Measurements from ENCODE around the gene TCEA3.
A peak's percentile ranks its signal among the peaks of the same experiment; 100 is the strongest.
"Not testable (repeated sequence)": the region's sequence is repeated elsewhere in the genome, so short reads cannot be mapped to it uniquely, and the experiment has no call there.

Gene TCEA3

DNA sequence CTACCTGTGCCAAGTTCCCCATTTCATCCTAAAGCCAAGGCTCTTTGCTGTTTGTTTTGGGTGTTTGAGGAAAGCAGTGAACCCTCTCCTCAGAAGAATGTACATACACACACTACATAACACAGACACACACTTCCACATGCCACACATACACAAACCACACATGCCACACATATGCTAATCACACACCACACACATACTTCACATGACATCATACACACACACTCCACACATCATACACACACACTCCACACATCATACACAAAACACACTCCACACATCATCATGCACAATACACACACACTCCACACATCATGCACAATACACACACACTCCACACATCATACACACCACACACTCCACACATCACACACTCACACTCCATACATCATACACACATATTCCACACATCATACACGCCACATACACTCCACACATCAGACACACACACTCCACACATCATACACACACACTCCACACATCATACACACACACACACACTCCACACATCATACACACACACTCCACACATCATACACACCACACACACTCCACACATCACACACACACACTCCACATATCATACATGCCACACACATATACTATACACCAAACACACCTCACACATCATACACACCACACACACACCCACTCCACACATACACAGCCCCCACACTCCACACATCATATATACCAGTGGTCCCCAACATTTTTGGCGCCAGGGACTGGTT, 32.3 kb downstream of the TCEA3 start:
- no peak for DNase-seq (ENCODE audit: low read depth)

DNA sequence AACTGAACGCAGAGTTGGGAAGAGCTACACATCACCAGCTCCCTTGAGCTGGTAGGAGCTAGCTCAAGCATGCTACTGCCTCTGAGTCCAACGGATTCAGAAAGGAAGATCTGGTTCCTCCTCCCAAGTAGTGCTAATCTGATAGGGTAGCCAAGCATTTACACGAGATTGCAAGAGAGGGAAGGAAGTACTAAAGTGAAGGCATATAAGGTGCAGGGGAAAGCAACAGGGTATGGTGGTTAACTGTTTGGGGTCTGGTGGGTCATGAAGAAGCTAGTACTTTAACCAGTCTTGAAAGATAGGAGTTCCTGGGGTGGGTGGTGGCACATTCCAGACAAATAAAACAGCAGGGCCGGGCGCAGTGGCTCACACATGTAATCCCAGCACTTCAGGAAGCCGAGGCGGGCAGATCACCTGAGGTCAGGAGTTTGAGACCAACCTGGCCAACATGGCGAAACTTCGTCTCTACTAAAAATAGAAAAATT, 34.7 kb downstream of the TCEA3 start:
- no peak for DNase-seq (ENCODE audit: low read depth)

DNA sequence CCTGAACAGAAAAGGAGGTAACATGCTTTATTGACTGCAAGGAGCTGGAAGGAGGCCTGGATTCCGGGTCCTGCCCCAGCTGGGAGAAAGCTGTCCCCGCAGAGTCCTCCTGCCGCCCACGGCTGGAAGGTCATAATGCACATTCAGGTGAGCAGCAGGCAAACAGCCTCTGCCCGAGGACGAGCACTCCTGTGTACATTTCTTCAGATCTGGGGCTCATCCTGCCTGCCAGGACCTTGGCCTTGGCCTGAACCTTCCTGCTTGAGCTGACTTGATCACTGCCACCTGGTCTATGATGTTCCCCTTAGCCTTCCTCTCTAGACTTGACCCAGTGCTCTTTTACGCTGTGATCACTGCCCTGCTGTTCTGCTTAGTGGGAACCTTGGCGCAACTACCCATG, 37.1 kb downstream of the TCEA3 start:
- no peak for DNase-seq (ENCODE audit: low read depth)

DNA sequence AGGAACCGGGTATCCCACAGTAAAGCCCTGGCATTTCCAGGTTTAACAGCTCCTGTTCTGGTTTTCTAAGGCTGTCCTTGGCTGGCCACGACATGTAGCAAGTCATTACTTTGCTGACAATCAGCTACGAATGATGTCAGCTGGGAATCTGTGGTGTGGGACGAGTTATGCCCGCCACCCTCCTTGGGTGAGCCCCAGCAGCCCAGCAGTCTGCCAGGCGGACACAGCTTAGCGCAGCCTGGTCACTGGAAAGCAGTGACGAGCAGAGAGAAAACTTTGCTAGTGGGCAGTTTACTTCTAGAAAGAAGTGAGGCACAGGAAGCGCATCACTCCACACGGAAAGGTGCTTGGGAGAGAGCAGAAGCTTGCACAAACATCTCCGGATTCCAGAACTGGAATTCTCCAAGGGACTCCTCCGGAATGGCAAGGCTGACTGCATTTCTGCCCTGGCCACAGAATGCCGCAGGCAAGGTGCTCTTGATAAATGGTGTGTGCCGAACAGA, 39.4 kb downstream of the TCEA3 start:
- no peak for DNase-seq (ENCODE audit: low read depth)

DNA sequence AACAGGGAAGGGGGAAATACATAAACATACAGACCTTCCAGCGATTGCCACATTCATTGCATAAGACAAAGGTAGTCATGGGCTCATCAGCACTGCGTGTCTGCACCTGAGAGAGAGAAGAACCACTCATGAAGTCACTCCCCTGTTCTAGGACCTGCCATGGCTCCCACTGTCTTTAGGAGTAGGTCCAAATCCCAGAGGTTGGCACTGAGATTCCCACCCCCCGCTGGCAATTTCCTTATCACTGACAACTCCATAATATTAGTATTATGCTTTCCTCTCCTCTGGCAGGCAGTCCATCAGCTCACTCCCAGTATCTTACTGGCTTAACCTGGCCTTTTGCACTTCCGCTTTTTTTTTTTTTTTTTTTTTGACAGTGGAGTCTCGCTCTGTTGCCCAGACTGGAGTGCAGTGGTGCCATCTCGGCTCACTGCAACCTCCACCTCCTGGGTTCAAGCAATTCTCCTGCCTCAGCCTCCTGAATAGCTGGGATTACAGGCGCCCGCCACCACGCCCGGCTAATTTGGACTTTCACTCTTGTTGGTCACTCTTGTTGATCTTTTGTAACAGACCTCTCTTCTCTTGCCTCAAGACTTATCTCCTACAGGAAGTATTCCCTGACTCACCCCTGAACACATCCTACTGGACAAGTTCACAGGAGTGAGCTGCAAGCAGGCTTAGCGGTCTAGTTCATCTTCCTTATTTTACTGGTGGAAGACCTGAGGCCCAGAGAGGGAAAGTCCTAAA, 40.1 kb downstream of the TCEA3 start:
- no peak for DNase-seq (ENCODE audit: low read depth)

DNA sequence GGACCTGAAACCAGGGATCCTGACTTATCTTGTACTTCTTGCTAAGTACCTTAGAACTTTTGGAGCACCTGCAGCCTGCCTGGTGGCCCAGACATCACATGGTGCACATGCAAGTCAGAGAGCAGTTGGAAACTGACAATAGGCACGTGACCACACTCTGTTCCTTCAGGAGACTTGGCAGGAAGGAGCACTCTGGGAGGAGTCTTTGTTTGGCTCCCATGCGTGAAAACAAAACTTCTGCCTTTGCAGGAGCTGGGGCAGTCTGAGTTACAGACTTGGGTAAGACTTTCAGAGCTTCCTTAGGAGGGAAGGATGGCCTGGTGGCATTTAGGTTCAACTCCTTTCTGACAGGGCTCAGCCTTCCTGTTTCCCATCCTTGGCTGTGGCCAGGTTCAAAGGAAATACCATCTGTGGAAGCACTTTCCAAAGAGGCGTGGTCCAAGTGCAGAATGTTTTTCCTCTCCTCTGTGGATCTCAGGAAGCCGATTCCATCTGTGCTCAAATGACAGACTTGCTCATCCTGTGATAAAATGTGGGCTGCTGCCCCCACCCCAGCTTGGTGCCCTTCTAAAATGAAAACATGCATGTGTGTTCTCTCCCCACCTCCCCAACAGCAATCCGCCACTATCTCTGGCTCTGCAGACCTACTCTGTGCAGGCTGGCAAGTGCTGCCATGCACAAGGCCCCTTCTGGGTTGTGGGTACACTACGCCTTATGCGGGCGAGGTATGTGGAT, 40.8 kb downstream of the TCEA3 start:
- no peak for DNase-seq (ENCODE audit: low read depth)

DNA sequence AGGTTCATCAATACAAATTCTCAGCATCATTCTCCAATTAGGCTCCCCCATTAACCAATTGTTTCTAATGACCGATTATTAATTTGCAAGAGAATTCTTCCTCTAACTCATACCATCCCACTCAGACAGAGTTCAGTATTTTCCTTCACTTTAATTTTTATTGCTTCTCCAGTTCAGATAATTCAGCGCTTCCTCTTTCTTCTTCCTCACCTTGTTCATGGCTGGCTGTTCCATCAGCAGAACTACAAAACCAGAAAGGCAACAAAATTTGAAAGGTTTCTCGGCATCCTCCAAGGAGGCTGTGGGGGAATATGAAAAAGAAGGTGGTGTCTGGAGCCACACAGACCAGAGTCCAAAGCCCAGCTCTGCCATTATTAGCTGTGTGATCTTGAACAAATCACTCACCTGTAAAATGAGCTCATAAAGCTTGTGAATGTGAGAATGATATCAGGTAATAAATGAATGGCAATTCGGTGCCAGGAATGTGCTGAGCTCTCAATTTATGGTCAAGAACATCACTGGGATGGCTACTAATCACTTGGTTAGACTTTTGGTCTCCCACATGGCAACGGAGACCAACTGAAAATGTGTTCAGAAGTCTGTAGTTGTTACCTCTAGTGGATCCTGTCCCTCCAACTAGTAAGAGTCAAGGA, 43.2 kb downstream of the TCEA3 start:
- no peak for DNase-seq (ENCODE audit: low read depth)

DNA sequence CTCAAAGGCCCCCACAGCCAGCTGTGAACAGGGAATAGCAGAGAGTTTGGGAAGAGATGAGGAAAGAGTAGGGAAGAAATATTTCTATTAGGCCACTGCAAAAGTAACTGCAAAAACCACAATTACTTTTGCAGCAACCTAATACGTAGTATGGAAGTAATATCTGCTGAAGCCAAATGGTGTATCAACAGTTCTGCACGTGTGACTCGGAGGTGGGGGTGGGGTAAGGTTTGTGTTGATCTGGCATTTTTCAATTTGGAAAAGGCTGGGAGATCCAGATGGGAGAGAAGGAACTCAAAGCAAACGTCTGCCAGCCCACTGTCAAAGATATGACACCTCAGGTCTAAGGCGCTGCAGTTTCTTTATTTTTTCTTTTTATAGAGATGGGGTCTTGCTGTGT, 43.8 kb downstream of the TCEA3 start:
- no peak for DNase-seq (ENCODE audit: low read depth)

DNA sequence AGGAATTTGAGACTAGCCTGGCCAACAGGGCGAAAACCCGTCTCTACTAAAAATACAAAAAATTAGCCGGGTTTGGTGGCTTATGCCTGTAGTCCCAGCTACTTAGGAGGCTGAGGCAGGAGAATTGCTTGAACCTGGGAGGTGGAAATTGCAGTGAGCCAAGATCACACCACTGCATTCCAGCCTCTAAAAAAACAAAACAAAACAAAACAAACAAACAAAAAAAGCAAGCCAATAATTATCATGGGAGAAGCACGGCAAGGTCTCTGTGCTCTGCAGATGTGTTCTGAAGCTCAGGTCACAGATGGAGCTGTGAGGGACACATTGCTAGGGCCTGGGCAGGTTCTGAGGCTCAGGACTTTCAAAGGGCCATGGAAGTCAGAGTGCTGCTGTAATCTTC, 44.3 kb downstream of the TCEA3 start:
- DNase-seq (ENCODE audit: low read depth) = not testable (repeated sequence)

DNA sequence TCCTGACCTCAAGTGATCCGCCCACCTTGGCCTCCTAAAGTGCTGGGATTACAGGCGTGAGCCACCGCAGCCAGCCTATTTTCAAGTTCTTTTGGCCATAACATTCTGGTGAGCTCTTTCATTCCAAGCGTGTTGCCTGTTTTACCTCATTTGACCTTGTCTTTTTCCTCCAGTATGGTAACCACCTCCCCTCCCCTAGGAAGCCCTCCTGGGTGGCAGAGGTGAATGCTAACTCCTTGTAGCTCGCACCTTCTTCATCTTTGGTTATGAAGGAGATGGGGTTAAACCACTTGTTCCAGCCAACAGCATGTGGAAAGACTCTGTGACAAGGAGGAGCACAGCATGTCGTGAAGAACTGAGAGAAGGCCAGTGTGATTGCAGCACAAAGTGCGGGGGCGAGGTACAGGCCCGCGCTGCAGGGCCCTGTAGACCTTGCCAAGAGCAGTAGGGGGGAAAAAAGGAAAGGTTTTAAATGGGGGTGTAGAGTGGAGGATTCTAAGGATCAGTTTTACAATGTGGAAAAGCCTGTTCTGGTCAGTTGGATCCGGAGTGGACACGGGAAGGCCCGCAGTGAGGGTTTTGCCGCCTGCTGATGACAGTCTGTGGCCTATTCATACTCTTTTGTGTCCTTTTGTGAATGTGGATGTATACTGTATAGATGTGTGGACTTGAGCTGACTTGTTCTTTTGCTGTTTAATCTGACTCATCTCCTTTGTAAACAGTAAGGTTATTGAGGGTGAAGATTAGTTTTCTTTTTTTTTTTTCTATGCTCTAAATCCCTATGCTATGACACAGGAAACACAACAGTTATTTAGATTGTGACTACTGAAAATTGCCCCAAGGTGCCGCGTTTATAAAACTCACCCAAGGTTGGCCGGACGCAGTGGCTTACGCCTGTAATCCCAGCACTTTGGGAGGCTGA, 47.4 kb downstream of the TCEA3 start:
- DNase-seq (ENCODE audit: low read depth) = no peak

DNA sequence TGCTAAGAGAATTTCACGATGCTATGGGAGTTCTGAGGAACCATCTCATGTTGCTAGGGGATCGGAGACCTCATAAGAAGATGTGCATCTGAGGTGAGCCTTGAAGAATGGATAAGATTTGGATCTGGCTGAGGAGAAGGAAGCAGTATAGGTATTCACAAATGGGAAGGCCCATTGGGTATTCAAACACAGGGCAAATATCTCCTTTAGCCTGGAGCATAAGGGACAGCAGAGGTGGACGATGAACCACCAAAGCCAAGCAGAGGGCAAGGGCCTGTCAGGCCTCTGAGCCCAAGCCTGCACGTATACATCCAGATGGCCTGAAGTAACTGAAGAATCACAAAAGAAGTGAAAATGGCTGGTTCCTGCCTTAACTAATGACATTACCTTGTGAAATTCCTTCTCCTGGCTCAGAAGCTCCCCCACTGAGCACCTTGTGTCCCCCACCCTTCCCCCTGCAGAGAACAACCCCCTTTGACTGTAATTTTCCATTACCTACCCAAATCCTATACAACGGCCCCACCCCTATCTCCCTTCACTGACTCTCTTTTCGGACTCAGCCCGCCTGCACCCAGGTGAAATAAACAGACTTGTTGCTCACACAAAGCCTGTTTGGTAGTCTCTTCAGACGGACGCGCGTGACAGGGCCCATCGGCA, 50.3 kb downstream of the TCEA3 start:
- DNase-seq (ENCODE audit: low read depth) = not testable (repeated sequence)

DNA sequence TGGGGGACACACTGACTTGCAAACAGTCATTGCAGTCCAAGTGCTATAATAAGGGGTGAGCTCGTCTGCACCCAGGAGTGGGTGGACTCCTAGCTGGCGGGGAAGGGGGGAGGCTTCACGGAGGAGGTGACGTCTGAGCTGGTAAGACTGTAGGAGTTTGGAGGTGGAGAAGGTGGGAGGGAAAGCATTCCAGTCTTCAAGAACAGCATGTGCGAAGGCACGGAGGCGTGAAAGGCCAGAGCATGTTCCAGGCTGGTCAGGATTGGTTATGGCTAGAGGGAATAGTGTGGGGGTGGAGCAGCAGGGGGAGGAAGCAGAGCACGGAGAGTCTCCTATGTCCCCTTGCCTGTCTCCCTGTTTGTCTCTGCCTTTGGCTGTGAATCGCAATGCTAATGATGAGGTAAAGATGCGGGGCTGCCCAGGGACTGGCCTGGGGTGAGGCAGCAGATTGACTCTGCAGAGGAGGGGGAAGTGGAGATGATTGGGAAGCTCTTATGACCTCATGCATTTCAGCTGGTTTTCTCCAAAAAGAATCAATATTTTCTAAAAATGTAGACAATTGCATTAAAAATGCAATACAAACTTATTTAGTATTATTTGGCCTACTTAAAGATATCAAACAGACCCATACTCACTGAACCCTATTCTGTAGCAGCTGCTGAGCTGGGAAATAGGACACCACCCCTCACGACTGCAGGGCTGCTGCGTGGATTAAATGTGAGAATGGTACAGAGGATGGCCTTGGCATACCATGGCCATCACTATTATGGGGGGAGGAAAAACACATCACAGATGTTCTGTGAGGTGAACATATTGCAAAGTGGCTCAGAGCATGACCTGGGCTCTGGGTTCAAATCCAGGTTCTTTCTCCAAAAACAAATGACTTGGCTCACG, 52.3 kb downstream of the TCEA3 start:
- DNase-seq (ENCODE audit: low read depth) = no peak

DNA sequence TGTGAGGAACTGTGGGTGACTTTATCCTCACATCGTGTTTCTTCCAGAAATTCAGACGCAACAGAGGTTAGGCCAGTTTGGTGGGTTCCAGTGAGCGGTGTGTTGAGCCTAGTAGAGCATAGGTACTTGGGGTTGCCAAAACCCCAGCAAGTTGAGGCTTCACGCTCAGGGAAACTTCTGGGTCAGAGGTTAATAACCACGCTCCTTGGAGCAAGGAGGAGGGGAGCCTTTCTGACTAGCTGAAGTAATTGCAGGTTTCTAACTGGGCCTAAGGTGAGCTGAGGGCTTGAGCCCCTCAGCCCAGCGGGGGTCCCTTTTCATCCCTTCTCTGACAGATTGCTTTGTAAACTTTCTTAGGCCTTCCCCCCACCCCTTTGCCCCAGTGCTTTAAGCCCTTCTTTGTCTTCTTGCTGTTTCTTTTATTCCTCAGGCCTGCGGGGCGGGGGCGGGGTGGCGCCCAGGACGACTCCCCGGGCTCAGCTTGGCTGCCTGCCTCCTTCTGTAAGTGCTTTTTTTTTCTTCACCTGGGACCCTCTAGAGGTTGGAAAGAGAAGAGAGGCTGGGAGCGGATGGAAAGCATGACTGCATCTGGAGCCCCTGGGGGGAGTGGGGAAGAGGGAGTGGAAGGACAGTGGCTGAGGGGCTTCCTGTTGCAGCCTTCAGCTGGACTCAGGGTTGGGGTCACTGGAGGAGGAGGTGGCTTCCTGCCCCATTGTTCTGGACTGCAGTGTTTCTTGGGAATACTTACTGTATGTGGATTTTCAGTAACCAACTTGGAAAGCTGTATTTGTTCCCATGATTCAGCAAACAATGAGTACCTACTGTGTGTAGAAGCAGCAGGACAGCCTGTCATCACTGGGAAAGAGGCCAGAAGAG, 53.6 kb downstream of the TCEA3 start:
- DNase-seq (ENCODE audit: low read depth) = no peak

DNA sequence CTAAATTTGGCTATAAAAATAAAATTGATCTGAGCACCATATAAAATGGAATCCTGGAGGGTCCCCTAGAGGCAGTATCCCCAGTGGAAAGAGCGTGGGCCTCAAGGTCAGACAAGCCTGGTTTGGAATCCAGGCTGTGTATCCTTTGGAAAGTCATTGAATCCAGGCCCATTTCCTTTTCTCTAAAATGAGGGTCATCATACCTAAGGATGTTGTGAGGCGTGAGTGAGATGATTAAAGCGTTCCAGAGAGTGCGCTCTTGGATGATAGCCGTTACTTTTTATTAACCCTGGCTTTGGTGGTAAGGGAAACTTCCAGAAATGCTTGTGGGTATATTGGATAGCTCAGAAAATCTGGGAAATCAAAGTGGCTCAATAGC, 54.2 kb downstream of the TCEA3 start:
- no peak for DNase-seq (ENCODE audit: low read depth)

DNA sequence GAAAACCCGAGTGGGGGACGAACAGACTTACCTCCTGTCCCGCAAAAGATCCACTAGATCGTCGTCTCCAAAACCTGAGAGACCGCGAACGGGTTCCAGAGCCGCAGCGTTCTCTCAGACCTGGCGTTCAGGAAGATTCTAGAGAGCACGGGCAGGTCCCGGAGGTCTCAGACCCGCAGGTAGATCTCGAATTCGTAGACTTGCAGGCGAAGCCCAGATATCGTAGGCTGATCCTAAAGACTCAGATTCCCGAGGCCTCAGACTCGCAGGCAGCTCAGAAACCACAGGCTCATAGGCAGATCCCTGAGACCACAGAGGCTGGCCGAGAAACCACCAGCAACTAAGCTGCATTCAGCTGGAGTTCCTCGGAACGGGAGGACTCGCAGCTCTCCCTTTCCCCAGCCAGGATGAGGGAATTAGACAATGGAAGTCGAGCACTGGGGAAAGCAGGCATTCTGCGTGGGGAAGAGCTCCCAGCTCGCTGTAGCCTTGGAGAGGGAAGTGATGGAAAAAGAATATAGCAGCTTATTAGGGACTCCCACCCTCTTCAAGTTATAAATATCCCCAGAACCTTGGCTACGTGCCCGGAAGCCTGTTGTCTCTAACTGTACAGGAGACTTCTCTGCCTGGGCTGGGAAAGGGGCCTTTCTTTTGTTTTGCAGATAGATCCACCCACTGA, 55.1 kb downstream of the TCEA3 start, which contains the start of gene ZNF436:
Gene ZNF436 (minus strand): TSS at position 502 of the 679 bp plus-strand sequence. CDS start 1,831 bp downstream, outside the sequence.
- DNase-seq (ENCODE audit: low read depth) = peak; percentile 13

DNA sequence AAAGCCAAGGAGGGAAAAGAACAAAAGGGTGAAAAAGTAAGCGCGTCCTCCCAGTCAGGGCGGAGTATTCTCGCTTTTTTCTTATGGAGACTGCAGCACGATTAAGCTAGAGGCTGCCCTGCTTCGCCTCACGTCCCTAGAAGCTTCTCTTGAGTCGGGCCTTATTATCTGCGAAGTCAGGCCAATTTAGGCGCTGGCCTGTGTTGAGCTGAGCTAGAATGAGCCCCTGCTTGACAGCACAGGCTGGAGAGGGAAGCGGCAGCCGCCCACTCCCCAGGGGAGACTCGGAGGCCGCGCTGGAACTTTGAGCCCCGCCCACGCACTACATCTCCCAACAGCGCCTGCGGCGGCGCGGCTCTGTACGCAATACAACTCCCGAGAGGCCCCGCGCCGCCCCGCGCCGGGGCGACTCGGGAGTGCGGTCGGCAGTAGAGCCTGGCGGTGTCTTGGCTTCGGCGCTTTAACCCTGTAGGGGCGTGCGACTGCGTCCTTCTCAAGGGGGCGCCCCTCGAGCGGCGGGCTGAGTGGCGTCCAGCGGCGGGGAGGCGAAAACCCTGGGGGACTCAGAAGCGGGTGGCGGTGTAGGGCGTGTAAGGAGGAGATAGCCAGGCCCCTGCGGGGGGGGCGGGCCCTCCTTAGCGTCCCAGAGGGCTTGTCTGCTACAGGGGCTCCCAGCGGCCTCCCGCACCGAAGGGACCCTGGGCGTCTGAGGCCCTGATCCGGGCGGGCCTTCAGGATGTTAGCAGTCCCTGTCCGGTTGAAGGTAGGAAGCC, 55.8 kb downstream of the TCEA3 start:
- DNase-seq (ENCODE audit: low read depth) = peak; percentile 77
